ENCODE data around the gene PTDSS2. TPM values are rescaled to one million over a fixed set of nuclear protein-coding genes. Genes with fewer than 3 reads are reported as not detected.

PTDSS2 gene
- total and polyA plus RNA-seq, 9 of the 15 experiments (the other 6 are each of a cell fraction or from before 2014, with no cell fraction given): 0.45 to 53.9 (median 17.2) TPM

DNA sequence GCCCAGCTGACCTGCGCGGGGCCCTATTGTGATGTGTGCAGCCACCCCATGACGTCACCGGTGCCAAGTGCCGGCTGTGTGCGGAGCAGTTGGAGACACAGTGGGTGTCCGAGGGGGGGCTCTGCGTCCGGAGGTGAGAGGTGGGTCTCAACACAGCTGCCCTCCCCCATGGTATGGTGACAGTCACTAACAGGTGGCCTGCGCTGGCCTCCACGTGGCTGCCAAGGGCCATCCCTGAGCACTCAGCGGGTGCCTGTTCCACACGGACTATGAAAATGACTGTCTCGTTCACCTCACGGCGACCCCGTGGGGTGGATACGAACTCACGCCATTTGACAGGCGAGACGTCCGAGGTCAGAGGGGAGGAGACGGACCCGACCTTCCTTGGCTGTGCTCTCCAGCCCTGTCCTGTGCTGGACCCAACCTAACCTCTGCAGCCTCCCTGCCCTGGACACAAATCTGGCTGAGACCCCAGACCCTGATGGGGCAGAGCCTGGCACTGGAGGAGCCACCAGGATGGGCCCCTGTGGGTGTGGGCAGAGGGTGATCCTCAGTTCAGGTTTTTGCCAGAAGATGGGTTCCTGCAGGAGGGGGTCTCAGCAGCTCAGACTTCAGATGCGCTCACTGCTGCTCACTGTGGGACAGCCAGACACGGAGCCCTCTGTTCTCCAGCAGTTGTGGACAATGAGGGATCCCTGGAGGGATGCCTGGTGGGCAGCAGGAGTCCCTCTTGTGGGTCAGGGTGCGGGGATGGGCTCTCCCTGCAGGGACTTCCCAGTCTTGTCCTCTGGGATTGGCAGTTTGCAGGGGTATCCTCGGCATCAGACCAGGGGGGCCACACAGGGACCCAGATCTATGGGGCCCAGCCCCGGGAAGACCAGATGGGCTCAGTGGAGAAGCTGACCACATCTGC is 79.0 kb downstream of the PTDSS2 start (continued):
- TF ChIP-seq FOS (IDR thresholded peaks at IDR 0.05; ENCODE audit: extremely low read depth, insufficient read length) (no peak), ZNF316 (IDR thresholded peaks at IDR 0.05) (no peak), POLR2G (IDR thresholded peaks at IDR 0.05; ENCODE audit: low read depth, low read length) (peak; percentile 22; the same call in 1 of the 2 replicates)
- TF ChIP-seq, protein P1, sequence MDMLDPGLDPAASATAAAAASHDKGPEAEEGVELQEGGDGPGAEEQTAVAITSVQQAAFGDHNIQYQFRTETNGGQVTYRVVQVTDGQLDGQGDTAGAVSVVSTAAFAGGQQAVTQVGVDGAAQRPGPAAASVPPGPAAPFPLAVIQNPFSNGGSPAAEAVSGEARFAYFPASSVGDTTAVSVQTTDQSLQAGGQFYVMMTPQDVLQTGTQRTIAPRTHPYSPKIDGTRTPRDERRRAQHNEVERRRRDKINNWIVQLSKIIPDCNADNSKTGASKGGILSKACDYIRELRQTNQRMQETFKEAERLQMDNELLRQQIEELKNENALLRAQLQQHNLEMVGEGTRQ (CRISPR knock-in tag; IDR thresholded peaks at IDR 0.05): no peak

DNA sequence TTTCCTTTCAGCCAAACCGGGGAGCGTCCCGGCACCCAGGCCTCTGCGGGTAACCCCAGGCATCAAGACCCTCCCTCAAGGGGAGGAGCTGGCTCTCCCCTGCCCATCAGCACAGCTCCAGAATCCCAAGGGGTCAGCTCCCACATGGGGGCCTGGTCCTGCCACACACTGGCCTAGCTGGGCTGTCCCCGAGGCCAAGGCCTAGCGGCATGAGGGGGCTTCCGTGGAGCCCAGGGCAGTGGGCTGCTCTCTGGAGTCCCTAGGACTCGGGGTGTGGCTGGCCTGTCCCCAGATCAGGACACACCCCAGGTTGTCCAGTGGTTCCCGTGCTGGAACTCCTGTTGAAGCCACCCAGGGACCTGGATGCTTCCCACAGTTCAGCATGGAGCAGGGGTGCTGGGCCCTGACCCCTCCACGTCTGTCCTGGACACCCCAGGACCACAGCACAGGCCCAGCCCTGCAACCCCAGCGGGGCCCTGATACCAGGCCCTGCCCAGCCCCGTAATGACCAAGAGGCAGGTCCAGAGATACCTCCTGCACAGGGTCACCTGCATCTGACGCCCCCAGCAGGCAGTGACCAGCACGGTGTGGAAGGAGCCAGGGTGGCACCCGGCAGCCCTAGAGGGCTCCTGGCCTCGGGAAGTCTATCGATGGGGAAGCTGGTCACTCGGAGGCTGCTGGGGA is 79.8 kb downstream of the PTDSS2 start:
- Histone ChIP-seq H3K4me3 (no peak overlapping the region), H3K27ac (ENCODE audit: extremely low read depth, low read depth, low read length) (no peak overlapping the region), H3K79me2 (ENCODE audit: control insufficient read depth, insufficient read depth, low read length) (peaks cover 16% of the 10 kb centered on the region), H3K9ac (ENCODE audit: insufficient read depth in 1 of 2, low read depth in 2 of 2, low read length in 2 of 2) (peak overlapping the region in 1 of 2 experiments; percentile 23; a peak in 2 of 4 replicates), H3K4me2 (ENCODE audit: insufficient read depth, low read length) (no peak overlapping the region), H2AFZ (ENCODE audit: low read depth, low read length) (no peak overlapping the region), H3K36me3 (ENCODE audit: control insufficient read depth, insufficient read depth, low read length) (peaks cover 35% of the 10 kb centered on the region; the same call in 1 of the 3 replicates), H3K4me1 (replicated peaks in 1 of 2; ENCODE audit: control insufficient read depth in 2 of 2, insufficient read depth in 2 of 2, low read length in 2 of 2) (peaks cover 5 to 68% of the 10 kb centered on the region in 2 experiments; a peak in 4 of 5 replicates), H3K9me1 (ENCODE audit: control insufficient read depth, insufficient read depth, low read length) (no peaks in the 10 kb centered on the region), H3K9me3 (replicated peaks; ENCODE audit: control insufficient read depth, insufficient read depth, low read depth, low read length) (no peaks in the 10 kb centered on the region), H4K20me1 (replicated peaks; ENCODE audit: control insufficient read depth, insufficient read depth, low read length) (0 out of 2 replicates have a peak, but pooled peaks cover 4% of the 10 kb centered on the region), H3K27me3 (ENCODE audit: control insufficient read depth in 2 of 2, insufficient read depth in 2 of 2, low read length in 2 of 2) (no peaks in the 10 kb centered on the region)
- WGBS (ENCODE audit: insufficient coverage, low coverage, missing lambda C conversion rate): 91% methylated on average over 14 of the region's 18 CpGs
- intact Hi-C loops (cut with micrococcal nuclease): no loop called here
- POLR2A ChIA-PET: no interaction called here
- no peak for DNase-seq (ENCODE audit: extremely low read depth in 1 of 4, low spot score in 3 of 4)
- TF ChIP-seq MCM3 (IDR thresholded peaks at IDR 0.05) (no peak), RBFOX2 (IDR thresholded peaks at IDR 0.05; ENCODE audit: low read depth, low read length) (peak; percentile 26; the same call in 1 of the 2 replicates), SUPT5H (IDR thresholded peaks at IDR 0.05) (0 out of 2 replicates have a peak, but pooled peaks have one; percentile 30), POLR2A (conservative IDR thresholded peaks at IDR 0.05) (0 out of 2 replicates have a peak, but pooled peaks have one; percentile 26), POLR2G (IDR thresholded peaks at IDR 0.05; ENCODE audit: low read depth, low read length) (peak; percentile 52; the same call in 1 of the 2 replicates), JUNB (CRISPR knock-in tag; conservative IDR thresholded peaks at IDR 0.05) (no peak), NR2C1 (IDR thresholded peaks at IDR 0.05) (no peak), NR2C1 (tag; IDR thresholded peaks at IDR 0.05) (no peak)
- CTCF ChIA-PET (ENCODE audit: low intra/inter-chr PET ratio): no interaction called here
- FAIRE-seq: no peak
- in situ Hi-C loops (cut with MboI): no loop called here
- no peak for ATAC-seq
- BruUV-seq (replicated peaks): no TSS peak
